ENCODE data around the gene OR11H6. TPM values are rescaled to one million over a fixed set of nuclear protein-coding genes. Genes with fewer than 3 reads are reported as not detected.
"Not testable (repeated sequence)": the region's sequence is repeated elsewhere in the genome, so short reads cannot be mapped to it uniquely, and the experiment has no call there.

The OR11H6 gene, protein sequence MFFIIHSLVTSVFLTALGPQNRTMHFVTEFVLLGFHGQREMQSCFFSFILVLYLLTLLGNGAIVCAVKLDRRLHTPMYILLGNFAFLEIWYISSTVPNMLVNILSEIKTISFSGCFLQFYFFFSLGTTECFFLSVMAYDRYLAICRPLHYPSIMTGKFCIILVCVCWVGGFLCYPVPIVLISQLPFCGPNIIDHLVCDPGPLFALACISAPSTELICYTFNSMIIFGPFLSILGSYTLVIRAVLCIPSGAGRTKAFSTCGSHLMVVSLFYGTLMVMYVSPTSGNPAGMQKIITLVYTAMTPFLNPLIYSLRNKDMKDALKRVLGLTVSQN
- total RNA-seq = not detected in 2 replicates

DNA sequence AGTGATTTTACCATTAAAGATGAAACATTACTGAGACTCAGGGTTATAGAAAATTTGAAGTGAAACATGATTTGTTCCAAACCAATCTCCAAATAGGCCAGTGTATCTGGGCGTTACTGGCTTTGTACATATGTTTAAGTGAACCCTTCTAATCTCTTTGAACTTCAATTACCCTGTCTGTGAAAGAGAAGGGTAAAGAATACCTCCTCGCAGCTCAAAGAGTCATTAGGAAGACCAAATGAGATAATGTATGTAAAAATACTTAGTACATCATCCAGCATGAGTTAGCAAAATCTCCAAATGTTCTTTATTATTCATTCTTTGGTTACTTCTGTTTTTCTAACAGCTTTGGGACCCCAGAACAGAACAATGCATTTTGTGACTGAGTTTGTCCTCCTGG is at the start of gene OR11H6:
TSS of gene OR11H6 (plus strand) at position 301 of the 400 bp plus-strand sequence. CDS start at position 301, 0 bp downstream.
- no peak for DNase-seq (ENCODE audit: low read depth)
- H3K4me3 ChIP-seq (ENCODE audit: low read depth, low read length) = no peak within 1 kb of the TSS
- no peaks in the 10 kb centered on the region for H3K27me3 ChIP-seq (ENCODE audit: control insufficient read depth, insufficient read depth, low read length)
- TF ChIP-seq, protein P1, sequence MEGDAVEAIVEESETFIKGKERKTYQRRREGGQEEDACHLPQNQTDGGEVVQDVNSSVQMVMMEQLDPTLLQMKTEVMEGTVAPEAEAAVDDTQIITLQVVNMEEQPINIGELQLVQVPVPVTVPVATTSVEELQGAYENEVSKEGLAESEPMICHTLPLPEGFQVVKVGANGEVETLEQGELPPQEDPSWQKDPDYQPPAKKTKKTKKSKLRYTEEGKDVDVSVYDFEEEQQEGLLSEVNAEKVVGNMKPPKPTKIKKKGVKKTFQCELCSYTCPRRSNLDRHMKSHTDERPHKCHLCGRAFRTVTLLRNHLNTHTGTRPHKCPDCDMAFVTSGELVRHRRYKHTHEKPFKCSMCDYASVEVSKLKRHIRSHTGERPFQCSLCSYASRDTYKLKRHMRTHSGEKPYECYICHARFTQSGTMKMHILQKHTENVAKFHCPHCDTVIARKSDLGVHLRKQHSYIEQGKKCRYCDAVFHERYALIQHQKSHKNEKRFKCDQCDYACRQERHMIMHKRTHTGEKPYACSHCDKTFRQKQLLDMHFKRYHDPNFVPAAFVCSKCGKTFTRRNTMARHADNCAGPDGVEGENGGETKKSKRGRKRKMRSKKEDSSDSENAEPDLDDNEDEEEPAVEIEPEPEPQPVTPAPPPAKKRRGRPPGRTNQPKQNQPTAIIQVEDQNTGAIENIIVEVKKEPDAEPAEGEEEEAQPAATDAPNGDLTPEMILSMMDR (IDR thresholded peaks at IDR 0.05; ENCODE audit: insufficient read depth, low read length, poor library complexity, severe bottlenecking) = no peak
- no peaks in the 10 kb centered on the region for H3K36me3 ChIP-seq (ENCODE audit: control insufficient read depth, insufficient read depth, low read length)

DNA sequence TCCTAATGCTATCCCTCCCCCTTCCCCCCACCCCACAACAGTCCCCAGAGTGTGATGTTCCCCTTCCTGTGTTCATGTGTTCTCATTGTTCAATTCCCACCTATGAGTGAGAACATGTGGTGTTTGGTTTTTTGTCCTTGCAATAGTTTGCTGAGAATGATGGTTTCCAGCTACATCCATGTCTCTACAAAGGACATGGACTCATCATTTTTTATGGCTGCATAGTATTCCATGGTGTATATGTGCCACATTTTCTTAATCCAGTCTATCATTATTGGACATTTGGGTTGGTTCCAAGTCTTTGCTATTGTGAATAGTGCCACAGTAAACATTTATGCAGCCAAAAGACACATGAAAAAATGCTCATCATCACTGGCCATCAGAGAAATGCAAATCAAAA is 49.3 kb upstream of the OR11H6 start:
- not testable (repeated sequence) for H3K27me3 ChIP-seq (ENCODE audit: control insufficient read depth, insufficient read depth, low read length); DNase-seq (ENCODE audit: low read depth); H3K36me3 ChIP-seq (ENCODE audit: control insufficient read depth, insufficient read depth, low read length); H3K4me3 ChIP-seq (ENCODE audit: low read depth, low read length)

DNA sequence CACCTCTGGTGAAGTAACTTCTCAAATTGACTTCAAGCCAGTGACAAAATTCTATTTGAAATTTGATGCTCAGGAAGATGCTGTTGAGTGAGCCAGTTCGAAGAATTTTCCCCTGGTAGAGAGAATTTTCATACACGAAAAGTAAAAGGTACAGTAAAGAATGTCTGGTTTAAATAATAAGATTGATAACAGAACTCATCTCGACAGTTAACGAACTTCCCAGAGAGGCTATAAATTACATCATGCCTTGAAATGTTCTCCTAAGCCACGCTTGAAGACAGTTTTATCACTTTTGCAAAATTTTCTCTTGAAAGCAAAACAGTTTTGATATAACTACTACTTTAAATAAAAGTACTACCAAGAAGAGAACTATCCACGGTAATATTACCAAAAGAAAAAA is 47.2 kb upstream of the OR11H6 start:
- no peak for DNase-seq (ENCODE audit: low read depth)
- TF ChIP-seq, protein P1 (IDR thresholded peaks at IDR 0.05; ENCODE audit: insufficient read depth, low read length, poor library complexity, severe bottlenecking) = no peak
- Histone ChIP-seq H3K27me3 (ENCODE audit: control insufficient read depth, insufficient read depth, low read length) (no peaks in the 10 kb centered on the region), H3K36me3 (ENCODE audit: control insufficient read depth, insufficient read depth, low read length) (no peaks in the 10 kb centered on the region), H3K4me3 (ENCODE audit: low read depth, low read length) (no peak overlapping the region)

DNA sequence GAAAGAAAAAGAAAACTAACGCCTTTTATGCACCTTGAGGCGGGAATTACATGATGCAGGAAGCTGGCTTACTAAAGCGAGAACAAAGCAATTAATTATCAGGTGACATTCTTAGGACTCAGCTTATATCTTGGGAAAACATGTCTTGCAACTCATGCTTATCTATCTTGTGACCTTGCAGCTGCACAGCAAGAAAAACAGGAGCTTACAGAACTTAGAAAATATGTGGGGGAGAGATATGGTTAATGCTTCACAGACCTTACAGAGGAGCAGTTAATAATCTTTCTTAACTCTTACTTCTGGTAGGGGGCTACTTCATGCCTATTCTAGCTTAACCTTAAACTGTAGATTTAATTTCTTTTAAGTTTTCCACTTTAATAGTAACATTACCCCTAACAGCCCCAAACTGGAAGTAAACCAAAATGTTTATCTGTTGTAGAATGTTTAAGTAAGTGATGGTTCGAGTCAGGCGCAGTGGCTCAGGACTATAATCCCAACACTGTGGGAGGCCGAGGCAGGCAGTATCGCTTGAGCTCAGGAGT is 46.0 kb upstream of the OR11H6 start:
- no peaks in the 10 kb centered on the region for H3K27me3 ChIP-seq (ENCODE audit: control insufficient read depth, insufficient read depth, low read length)
- no peaks in the 10 kb centered on the region for H3K36me3 ChIP-seq (ENCODE audit: control insufficient read depth, insufficient read depth, low read length)
- no peak for DNase-seq (ENCODE audit: low read depth)
- TF ChIP-seq, protein P1 (IDR thresholded peaks at IDR 0.05; ENCODE audit: insufficient read depth, low read length, poor library complexity, severe bottlenecking) = no peak
- no peak overlapping the region for H3K4me3 ChIP-seq (ENCODE audit: low read depth, low read length)

DNA sequence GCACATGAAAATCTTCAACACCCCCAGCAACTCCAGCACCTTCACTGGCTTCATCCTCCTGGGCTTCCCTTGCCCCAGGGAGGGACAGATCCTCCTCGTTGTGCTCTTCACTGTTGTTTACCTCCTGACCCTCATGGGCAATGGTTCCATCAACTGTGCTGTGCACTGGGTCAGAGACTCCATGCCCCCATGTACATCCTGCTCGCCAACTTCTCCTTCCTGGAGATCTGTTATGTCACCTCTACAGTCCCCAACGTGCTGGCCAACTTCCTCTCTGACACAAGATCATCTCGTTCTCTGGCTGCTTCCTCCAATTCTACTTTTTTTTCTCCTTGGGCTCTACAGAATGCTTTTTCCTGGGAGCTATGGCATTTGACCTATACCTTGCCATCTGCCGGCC is 44.3 kb upstream of the OR11H6 start:
- TF ChIP-seq, protein P1 (IDR thresholded peaks at IDR 0.05; ENCODE audit: insufficient read depth, low read length, poor library complexity, severe bottlenecking) = no peak
- Histone ChIP-seq H3K4me3 (ENCODE audit: low read depth, low read length) (no peak overlapping the region), H3K36me3 (ENCODE audit: control insufficient read depth, insufficient read depth, low read length) (no peaks in the 10 kb centered on the region), H3K27me3 (ENCODE audit: control insufficient read depth, insufficient read depth, low read length) (no peaks in the 10 kb centered on the region)
- DNase-seq (ENCODE audit: low read depth) = no peak

DNA sequence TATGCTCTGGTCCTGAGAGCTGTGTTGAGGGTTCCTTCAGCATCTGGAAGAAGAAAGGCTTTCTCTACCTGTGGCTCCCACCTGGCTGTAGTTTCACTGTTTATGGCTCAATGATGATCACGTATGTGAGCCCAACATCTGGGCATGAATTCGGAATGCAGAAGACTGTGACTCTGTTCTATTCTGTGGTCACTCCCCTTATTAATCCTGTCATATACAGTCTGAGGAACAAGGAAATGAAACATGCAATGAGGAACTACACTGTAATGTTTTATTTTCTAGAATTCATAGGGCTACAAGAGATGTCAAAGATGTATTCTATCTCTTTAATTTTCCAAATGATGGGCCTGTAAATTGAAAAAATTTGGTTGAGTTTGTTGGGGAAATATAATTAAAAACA is 43.6 kb upstream of the OR11H6 start:
- no peak overlapping the region for H3K4me3 ChIP-seq (ENCODE audit: low read depth, low read length)
- no peaks in the 10 kb centered on the region for H3K27me3 ChIP-seq (ENCODE audit: control insufficient read depth, insufficient read depth, low read length)
- TF ChIP-seq, protein P1 (IDR thresholded peaks at IDR 0.05; ENCODE audit: insufficient read depth, low read length, poor library complexity, severe bottlenecking) = no peak
- DNase-seq (ENCODE audit: low read depth) = no peak
- no peaks in the 10 kb centered on the region for H3K36me3 ChIP-seq (ENCODE audit: control insufficient read depth, insufficient read depth, low read length)
